C4-2B (cell line): ENCODE measurements around the gene ZNF860.

Source experiments
- H3K27ac ChIP-seq: fragments of 450-650 bp; 2 replicates; pipeline ENCODE4 v1.5.1; 2017
- CTCF ChIP-seq: fragments of 450-650 bp; conservative IDR thresholded peaks from 2 replicates; pipeline ENCODE4 v1.5.1; 2017; ENCODE audit warnings: mild to moderate bottlenecking
- ZFX ChIP-seq: fragments of 450-650 bp; IDR thresholded peaks from 2 replicates; pipeline ENCODE4 v1.6.1; 2017

ZNF860 gene

GRCh38 chr3:31981206-31982181 is at the start of gene ZNF860, which contains the start of gene OSBPL10:
ZNF860 (plus strand) TSS chr3:31981750; CDS start chr3:31989080, 7,330 bp downstream.
OSBPL10 (minus strand) TSS chr3:31981262; CDS start chr3:31981179, 83 bp downstream.
- TF ChIP-seq ZFX (no peak), CTCF (no peak; the same call in 1 of the 2 replicates)
- peak within 1 kb of the TSS; percentile 62 for H3K27ac ChIP-seq

GRCh38 chr3:31932990-31933389 is 48.6 kb upstream of the ZNF860 start:
- TF ChIP-seq CTCF (no peak), ZFX (no peak)
- no peak overlapping the region for H3K27ac ChIP-seq

GRCh38 chr3:31934018-31934417 is 47.5 kb upstream of the ZNF860 start:
- H3K27ac ChIP-seq = no peak overlapping the region
- no peak for TF ChIP-seq CTCF
- TF ChIP-seq ZFX = no peak

- no peak overlapping the region for H3K27ac ChIP-seq
- TF ChIP-seq CTCF (no peak), ZFX (no peak)
Observed at GRCh38 chr3:31934866-31935265, 46.7 kb upstream of the ZNF860 start.

GRCh38 chr3:31936420-31937060 is 45.0 kb upstream of the ZNF860 start:
- no peak overlapping the region for H3K27ac ChIP-seq
- no peak for TF ChIP-seq CTCF
- TF ChIP-seq ZFX = no peak

- H3K27ac ChIP-seq = no peak overlapping the region
- no peak for TF ChIP-seq CTCF
Observed at GRCh38 chr3:31937225-31937624, 44.3 kb upstream of the ZNF860 start.

- H3K27ac ChIP-seq = no peak overlapping the region
- no peak for TF ChIP-seq CTCF
- TF ChIP-seq ZFX = no peak
Observed at GRCh38 chr3:31942446-31942845, 39.1 kb upstream of the ZNF860 start.
